NOMO-1 (cell line): ENCODE measurements around the gene LEO1.
A peak's percentile ranks its signal among the peaks of the same experiment; 100 is the strongest.

Experiments
- DNase-seq, 2 experiments: peaks; one replicate each; lab custom pipeline; 2025; ENCODE audit not compliant: unreplicated experiment in 2 of 2; lab: John Stamatoyannopoulos, UW

The LEO1 gene

DNA sequence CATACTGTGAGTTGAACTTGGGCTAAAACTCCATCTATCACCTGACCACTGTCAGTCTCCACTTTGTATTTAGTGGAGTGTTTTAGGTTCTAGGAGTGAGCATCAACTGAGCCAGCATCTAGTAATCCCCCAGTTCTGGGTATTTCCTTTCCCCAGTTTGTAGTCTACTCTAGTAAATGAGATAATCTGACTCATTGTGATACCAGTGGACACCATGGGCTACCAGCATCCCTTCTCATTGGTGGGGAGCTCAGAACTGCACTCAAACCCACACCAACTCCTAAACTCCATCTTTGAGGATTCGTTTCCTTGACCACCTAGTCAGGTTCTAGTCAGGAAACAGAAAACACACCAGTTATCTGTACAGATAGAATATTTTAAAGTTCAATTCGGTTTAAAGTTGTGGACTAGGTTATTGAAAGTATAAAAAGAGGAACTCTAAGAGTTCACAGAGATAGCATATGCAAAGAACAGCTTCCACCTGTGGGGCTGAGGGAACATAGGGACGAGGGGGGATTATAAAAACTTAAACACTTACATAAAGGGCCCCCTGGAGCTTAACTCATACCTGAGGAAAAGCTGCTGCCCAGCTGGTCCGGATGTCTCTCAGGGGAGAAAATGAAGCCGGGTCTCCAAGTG is 36.0 kb downstream of the LEO1 start:
- DNase-seq: no peak

DNA sequence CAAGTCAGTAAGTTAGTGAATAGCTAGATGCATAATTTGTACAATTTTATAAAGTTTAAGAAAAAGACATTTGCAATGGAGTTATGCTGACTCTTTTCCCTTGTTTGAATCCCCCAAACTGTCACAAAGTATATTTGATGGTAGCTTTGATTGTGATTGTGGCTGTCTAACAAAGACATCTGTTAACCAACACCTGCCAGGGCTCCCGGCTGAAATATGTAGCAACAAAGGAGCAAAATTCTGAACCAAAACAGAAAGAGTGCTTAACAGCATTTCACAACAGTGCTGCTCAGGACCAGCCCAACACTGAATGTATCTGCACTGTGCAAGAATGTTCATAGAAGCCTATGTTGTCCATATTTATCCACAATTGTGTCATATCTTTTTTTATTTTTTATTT is 39.4 kb downstream of the LEO1 start:
- DNase-seq: no peak

GRCh38 chr15:51931638-51932037 is 39.9 kb downstream of the LEO1 start:
- no peak for DNase-seq

DNA sequence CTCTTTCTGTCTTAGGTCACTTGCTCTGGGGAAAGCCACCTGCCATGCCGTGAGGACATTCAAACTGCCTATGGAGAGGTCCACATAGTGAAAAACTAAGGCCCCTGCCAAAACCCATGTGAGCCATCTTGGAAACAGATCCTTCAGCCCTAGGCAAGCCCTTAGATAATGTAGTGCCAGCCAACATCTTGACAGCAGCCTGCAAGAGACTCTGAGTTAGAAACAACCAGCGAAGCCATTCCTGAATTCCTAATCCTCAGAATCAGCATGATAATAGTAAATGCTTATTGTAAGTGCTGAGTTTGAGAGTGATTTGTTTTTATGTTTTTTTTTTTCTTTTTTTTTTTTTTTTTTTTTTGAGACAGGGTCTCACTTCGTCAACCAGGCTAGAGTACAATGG is 40.6 kb downstream of the LEO1 start:
- no peak for DNase-seq

GRCh38 chr15:51926809-51927208 is 44.8 kb downstream of the LEO1 start:
- no peak for DNase-seq

DNA sequence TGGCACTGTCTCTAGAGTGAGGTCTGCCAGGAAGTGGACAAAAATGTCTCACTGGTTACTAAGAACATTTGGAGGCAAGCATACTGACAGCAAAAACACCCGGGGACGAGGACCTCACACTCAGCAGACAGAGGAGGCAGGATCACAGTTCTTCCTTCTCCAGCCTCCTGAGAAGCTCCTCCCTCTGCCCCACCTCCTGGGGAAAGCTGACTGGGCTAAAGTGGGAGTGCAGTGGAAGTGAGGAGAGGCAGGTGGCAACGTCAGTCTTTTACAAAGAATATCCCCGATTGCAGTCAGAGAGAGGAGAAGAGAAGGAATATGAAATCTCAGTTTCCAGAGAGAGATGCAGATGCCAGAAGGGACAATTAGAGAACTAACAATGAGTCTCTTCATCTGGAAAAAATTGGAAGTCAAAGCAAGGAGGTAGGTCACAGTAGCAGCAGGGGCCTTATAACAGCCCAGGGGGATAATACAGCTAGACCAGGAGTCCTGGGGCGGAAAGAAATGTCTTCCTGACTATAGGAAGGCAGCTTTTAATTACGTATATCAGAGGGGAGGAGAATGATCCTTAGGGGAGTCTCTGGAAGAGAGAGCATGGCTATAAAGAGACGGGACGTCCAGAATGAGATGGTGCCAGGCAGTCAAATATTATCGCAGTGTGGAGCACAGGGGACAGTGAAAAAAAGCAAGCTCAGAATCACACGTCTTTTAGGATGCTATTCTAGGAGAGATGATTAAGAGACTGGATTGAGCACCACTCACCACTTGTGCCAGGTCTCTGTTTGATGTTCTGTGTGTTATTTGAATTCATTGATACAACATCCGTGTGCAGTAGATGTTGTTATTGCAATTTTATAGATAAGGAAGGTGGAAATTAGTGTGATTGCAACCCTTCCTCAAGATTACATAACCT is 47.2 kb downstream of the LEO1 start:
- no peak for DNase-seq

- peak in 1 of 2 experiments; percentile 13 for DNase-seq
Measured at GRCh38 chr15:51917493-51917892, 54.1 kb downstream of the LEO1 start.

DNA sequence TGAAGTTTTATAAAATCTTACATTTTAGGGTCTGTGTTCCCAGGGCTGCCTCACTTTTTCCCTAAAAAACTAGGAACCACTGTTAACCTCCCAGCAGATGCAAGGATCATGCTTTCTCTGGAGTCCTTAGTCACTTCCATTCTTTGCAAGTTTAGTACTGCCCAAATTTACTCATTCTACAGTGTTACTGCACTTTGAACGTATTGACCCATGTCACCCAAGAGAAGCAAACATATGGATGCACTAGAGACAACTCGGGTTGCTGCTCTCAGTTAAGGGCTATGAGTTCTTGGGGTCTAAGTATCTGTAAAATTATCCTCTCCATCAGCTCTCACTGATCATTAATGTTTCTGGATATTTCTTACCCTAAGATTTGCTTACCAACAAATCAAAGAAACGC is 59.0 kb downstream of the LEO1 start:
- DNase-seq: no peak

DNA sequence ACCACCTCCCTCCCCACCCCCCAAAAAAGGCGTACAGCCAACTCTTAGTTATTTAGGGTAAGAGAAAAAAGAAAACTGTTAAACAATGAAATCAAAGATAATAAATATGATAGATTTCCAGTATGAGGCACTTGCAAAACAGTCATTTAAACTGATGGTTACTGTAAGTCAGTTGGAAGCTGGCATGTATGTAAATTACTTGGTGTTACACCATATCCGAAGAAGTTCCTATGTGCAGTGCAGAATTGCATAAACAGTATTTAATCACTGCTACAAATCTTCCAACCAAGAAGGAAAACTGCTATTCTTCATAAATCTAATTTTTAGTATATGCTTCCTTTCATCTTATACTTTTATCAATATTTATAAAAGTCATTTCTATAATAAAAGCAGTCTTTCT is 62.0 kb downstream of the LEO1 start:
- peak; percentile 41 to 85 for DNase-seq

- DNase-seq: peak in 1 of 2 experiments; percentile 22
Measured at GRCh38 chr15:51908316-51908715, 63.3 kb downstream of the LEO1 start.

DNA sequence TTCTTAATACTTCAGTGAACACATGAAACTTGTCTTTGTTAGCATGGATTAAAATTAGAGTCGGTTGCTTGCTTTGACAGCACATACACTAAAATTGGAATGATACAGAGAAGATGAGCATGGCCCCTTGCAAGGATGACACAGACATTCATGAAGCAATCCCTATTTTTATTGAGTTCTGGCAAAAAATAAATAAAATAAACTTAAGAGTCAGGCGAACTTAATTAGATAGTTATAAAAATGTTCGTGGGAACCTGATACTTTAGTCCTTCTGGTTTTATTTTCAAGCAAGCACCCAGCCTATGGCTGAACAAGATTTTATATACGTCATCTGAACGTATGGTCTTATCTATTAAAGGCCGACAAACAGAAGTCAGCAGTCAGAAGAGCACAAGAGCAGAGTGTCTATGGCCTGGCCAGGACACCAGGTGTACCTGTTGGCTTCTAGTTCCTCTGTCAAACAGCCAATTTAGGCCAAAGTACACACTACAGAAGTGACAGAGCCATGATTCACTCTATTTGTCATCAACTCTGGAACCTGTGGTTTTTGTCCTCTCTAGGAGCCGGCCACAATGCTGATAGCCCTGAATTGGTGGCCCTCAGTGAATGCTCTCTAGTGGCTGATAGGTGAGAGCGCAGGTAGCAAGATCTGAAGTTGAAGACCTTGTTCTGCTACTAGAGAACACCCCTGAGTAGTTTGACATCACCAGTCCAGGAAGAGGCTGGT is 64.3 kb downstream of the LEO1 start:
- DNase-seq: peak; percentile 20 to 44

- DNase-seq: no peak
Measured at GRCh38 chr15:51904931-51905330, 66.6 kb downstream of the LEO1 start.

GRCh38 chr15:51904421-51904820 is 67.2 kb downstream of the LEO1 start:
- DNase-seq: no peak

- no peak for DNase-seq
Measured at GRCh38 chr15:51889486-51889885, 82.1 kb downstream of the LEO1 start.

DNA sequence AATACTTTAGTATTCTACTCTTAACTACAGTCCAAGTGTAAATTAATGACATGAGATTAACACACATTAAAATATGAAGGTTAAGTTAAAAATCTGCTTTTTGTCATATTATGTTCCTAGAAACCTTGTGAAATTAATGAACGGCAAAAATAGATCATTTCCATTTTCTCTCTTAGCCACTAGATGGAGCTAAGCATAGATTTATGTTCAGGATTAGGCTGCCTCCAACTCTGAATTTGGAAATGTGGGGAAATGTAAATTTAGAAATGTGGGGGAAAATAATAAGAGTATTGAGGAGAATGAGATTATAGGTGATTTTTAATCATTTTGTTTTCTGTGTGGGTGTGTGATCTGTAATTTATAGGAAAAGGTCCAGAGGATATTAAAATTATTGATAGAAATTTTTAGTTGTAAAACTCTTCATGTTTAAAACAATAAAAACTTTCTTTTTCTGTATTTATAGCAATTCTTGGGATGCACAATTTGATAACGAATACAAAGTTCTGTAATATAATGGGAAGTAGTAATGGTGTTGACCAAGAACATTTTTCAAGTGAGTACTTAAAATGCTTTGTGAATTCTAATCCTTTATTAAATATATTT is 82.9 kb downstream of the LEO1 start:
- peak; percentile 10 to 36 for DNase-seq
